GM19043 (cell line): ENCODE results near the gene SRF.
"Not testable (repeated sequence)": the region's sequence is repeated elsewhere in the genome, so short reads cannot be mapped to it uniquely, and the experiment has no call there.

Experiments used
- ATAC-seq: cut with Tn5 transposase; IDR thresholded peaks from one replicate; pipeline ENCODE4 v1.9.1; 2021; ENCODE audit warnings: low read depth; ENCODE audit not compliant: unreplicated experiment

SRF gene

GRCh38 chr6:43170931-43171706 is at the start of gene SRF:
SRF (plus strand) TSS chr6:43171269; CDS start chr6:43171657, 388 bp downstream.
- ATAC-seq, result peak; percentile 54

DNA sequence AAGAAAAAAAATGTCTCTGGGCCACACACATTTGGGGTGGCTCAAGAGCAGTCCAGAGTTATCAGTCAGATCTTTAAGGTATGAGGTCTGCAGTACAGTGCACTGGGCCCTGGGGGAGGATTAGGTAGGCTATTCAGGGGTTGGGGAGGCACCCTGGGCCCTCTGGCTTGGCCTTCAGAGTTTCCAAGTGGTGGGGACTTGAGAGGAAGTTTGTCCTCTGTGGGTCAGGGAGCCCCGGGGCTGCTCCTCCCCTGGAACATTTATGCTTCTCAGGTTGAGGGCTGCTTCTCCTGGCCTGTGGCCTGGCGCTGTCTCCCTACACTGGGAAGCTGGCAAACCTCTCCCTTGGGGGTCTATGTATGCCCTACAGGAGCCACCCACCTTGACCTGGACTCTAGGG is 48.9 kb upstream of the SRF start:
- no peak for ATAC-seq

DNA sequence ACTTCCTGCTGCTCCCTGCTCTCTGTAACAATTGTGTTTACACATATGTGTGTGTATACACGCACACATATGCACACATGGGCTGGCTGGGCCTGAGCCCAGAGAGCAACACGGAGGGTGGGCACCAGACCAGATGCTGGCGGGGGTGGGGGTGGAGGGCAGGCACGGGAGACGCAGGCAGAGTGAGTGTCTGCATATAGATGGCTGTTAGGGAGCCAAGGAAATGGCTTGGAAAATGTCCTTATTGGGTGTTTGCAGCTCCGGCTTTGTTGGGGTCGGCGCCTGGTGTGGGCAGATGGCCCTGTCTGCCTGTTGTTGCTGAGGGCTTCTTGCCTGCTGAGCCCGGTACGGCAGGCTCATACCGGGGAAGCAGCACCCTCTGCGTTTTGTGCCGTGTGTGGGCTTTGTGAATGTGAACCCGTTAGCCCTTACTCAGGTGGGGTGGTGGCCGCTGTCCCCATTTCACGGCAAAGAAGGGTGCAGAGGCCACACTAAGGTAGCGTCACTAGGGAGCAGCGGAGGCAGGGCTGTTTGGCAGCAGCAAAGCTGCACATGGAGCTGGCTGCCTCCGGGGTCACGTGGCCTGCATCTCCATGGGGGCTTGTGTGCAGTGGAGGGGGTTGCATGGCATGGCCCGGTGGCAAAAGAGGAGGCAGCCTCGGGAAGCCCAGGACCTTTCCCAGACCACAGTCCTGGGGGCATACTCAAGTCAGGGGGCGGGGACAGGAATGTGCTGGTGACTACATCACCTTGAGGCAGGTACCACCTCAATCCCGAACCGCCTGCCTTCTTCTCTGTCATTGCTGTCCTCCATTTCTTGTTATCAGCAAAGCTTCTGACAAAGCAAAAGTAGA is 47.4 kb upstream of the SRF start:
- ATAC-seq, result no peak

DNA sequence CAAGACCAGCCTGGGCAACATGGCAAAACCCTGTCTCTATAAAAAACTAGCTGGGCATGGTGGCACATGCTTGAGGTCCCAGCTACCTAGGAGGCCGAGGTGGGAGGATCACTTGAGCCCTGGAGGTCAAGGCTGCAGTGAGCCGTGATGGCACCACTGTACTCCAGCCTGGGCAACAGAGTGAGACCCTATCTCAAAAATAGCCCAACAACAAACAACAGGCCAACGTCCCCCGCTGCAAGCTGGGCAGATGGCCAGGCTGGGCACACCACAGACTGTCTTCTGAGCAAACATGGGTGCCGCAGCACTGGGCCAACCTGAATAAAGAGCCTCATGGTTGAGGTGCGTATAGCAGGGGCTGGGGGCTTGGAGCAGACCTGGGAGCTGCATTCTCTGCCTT is 46.6 kb upstream of the SRF start:
- ATAC-seq, result no peak

DNA sequence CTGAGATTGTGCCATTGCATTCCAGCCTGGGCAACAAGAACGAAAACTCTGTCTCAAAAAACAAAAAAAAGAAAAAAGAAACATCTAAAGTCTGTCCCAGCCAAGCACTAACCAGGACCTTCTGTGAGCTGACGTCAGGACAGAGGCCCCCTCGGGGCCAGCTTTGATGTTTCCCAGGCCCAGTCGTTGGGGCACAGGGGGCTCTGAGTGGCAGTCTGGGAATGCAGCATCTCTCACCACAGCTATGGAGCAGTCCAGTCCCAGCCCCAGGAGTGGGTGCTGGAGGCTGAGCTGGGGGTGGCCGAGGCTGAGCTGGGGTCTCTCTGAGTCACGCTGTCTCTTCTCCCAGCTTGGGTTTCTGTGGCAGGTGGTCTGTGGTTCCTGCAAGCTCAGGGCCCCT is 46.0 kb upstream of the SRF start:
- ATAC-seq, result no peak

DNA sequence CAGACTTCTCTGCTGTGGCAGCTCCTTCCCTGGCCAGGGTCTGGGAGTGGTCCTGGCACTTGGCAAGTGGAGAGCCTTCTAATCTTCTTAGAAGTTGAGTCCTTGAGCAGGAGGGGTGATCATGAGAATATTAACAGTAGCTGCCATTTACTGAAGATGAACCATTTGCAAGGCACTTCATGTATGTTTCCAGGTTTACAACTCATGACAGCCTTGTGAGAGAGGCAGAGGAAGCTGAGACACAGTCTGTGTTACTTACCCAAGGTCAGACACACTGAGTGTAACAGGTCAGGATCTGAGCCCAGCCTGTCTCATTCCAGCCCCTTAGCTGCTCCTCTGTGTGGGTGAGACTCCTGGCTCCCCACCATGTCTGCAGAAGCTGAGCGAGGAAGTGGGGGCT is 45.5 kb upstream of the SRF start:
- no peak for ATAC-seq

DNA sequence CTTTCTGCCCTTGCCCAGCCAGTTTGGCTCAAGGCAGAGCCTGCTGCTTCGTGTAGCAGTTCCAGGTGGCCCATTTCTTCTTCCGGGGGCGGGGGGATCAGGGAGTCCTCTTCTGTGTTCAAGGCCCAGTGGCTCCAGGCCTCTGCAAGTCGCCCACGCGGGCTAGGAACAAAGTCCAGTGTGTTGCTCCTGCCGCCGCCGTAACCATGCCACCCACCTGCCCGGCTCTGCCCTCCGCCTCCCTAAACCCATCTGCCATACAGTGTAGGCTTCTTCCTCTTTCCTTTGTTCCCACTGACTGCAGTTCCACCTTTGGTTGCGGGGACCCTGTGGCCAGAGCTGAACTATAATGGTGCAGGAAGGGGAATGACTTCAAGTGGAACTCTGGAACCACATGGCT is 43.9 kb upstream of the SRF start:
- no peak for ATAC-seq

DNA sequence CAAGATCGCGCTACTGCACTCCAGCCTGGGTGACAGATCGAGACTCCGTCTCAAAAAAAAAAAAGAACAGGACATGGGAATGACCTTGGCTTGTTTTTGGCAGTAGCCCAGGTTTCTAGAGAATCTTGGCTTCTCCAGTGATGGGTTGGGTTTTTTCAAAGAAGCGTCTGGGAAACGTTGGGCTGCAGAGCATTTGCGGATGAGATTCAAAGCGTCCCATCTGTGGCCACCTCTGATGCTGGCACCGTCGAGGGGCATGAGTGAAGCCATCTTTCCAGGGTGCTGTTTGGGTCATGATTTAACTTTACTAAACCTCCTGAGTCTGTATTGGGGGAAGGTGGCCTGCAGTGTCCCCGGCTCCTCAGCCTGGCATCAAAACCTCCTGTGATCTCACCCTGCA is 43.2 kb upstream of the SRF start:
- ATAC-seq, result no peak

DNA sequence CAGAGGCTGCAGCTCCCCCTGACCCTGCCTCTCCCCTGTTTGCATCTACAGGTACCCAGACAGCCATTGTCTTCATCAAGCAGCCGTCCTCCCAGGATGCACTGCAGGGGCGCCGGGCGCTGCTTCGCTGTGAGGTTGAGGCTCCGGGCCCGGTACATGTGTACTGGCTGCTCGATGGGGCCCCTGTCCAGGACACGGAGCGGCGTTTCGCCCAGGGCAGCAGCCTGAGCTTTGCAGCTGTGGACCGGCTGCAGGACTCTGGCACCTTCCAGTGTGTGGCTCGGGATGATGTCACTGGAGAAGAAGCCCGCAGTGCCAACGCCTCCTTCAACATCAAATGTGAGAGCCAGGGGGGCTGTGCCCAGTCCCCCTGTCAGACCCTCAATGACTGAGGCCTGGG is 42.1 kb upstream of the SRF start:
- no peak for ATAC-seq

DNA sequence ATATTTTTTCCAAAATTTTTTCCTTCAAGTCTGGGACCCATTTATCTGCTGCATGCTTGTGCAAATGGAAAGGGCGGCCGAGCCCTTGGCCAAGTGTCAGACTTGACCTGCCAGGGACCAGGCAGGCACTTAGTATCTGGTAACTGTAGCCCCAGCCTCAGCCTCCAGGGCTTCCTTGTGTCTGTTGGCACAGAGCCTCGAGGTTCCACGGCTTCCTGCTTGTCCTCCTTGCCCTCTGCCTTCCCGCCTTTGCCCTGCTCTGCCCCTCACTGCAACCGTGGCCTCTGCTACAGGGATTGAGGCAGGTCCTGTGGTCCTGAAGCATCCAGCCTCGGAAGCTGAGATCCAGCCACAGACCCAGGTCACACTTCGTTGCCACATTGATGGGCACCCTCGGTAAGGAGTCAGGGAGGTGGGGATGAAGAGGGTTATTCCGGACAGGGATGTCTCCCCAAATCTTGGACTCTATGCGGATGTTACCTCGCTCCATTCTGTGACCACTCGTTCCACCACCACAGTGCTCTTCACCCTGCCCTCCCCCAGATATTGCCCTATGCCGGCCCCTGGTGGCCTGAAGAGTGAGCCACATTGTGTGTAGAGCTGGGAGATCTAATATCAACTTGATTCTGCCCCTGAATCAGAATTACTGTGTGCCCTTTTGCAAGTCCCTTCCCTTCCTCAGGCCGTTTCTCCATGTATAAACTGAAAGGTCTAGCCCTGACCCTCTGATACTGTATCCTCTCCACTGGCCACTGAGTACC is 41.5 kb upstream of the SRF start:
- no peak for ATAC-seq

GRCh38 chr6:43130429-43130828 is 40.6 kb upstream of the SRF start:
- no peak for ATAC-seq

DNA sequence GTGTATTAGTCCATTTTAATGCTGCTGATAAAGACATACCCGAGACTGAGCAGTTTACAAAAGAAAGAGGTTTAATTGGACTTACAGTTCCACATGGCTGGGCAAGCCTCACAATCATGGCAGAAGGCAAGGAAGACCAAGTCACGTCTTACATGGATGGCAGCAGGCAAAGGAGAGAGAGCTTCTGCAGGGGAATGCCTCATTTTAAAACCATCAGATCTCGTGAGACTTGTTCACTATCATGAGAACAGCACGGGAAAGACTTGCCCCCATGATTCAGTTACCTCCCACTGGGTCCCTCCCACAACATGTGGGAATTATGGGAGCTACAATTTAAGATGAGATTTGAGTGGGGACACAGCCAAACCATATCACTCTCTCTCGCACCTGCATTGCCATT is 39.7 kb upstream of the SRF start:
- not testable (repeated sequence) for ATAC-seq

DNA sequence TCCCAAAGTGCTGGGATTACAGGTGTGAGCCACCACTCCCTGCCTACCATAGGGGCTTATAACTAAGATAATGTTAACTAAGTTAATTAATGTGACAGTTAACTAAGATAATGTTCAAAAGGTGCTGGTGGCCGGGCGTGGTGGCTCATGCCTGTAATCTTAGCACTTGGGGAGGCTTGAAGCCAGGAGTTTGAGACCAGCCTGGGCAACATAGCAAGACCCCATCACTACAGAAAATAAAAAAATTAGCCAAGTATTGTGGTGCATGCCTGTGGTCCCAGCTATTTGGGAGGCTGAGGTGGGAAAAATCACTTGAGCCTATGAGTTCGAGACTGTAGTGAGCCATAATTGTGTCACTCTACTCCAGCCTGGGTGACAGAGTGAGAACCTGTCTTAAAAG is 32.8 kb upstream of the SRF start:
- ATAC-seq, result no peak

DNA sequence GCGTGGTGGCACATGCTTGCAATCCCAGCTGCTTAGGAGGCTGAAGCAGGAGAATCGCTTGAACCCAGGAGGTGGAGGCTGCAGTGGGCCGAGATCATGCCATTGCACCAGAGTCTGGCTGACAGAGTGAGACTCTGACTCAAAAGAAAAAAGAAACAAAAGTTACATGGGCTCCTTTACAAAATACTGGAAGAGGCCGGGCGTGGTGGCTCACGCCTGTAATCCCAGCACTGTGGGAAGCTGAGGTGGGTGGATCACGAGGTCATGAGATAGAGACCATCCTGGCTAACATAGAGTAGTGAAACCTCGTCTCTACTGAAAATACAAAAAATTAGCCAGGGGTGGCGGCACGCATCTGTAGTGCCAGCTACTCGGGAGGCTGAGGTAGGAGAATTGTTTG is 31.1 kb upstream of the SRF start:
- not testable (repeated sequence) for ATAC-seq

DNA sequence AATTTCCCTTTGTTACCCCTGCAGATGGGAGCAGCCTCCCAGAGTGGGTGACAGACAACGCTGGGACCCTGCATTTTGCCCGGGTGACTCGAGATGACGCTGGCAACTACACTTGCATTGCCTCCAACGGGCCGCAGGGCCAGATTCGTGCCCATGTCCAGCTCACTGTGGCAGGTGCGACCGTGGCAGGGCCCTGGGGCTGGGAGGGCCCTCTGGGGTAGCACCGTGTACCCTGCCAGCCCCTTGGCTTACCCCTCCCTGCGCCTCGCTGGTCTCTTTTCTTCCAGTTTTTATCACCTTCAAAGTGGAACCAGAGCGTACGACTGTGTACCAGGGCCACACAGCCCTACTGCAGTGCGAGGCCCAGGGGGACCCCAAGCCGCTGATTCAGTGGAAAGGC is 29.4 kb upstream of the SRF start:
- no peak for ATAC-seq

DNA sequence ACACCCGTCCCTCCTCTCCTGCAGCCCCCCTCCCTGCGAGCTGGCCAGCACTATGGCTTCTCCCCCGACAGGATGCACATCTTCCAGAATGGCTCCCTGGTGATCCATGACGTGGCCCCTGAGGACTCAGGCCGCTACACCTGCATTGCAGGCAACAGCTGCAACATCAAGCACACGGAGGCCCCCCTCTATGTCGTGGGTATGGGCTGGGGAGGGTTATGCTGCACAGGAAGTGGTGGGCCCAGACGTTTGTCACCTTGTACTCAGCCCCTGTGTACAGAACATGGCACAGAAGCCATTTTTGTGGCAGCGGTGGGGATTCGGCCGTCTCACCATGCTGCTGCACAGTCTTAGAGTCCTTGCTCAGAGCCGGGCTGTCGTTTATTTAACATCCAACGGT is 29.0 kb upstream of the SRF start:
- no peak for ATAC-seq

- ATAC-seq, result no peak
Measured at GRCh38 chr6:43143235-43144128, 27.6 kb upstream of the SRF start.

- no peak for ATAC-seq
Measured at GRCh38 chr6:43144879-43145278, 26.2 kb upstream of the SRF start.

DNA sequence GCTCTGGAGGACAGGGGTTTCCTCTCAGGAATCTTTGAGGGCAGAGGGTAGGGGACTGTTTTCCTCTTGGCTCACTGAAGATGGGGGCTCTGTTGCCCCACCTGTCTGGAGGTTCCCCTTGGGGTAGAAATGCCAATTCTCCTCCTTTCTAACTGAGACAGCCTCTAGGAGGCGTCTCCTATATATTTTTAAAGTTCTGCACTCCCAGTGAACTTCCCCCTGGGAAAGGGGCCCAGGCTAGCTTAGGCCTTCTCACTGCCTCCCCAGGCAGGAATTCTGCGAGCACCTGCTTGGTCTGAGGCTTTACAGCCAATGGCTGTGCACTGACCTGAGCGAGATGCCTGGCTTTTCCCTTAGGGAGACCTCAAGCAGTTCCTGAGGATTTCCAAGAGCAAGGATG is 24.8 kb upstream of the SRF start:
- no peak for ATAC-seq
